ENCODE data around the gene TNS3. TPM values are rescaled to one million over a fixed set of nuclear protein-coding genes. Genes with fewer than 3 reads are reported as not detected.

Gene TNS3
- total RNA-seq, 1 donor from 2014 or later = 452 TPM

- peaks cover 51% of the 10 kb centered on the region for H3K4me1 Mint-ChIP-seq
- H3K27ac Mint-ChIP-seq = peak overlapping the region; percentile 95
- no peak overlapping the region for H3K4me3 Mint-ChIP-seq
These were observed 19.4 kb upstream of the TNS3 start for GRCh38 chr7:47601119-47601880.

DNA sequence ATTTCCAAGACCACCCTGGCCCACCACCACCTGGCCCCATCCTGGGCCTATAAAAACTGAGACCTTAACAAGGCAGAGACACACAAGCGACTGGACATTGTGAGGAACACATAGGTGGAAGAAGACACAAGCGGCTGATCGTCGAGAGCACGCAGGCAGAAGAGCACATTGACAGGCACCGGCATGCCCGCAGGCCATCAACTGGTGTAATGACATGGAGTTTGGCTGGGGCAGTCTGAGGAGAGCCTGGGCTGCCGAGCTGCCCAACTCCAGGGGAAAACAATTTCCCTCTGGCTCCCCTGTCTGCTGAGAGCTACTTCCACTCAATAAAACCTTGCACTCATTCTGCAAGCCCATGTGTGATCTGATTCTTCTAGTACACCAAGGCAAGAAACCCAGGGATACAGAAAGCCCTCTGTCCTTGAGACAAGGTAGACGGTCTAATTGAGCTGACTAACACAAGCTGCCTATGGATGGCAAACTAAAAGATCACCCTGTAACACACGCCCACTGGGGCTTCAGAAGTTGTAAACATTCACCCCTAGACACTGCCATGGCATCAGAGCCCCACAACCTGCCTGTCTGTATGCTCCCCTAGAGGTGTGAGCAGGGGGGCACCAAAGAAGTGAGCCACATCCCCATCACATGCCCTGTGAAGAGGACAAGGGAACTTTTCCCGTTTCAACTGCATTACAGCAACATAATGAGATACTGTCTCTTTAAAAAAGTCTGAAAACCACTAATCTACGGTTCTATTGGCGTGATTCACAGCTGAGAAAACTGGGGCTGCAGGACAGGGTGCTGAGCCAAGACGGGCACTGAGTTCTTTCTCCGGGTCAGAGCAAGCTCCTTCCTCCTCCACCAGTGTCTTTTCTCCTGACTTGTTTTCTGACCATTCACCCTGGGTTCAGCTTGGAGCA is 18.5 kb upstream of the TNS3 start:
- H3K4me1 Mint-ChIP-seq = peaks cover 46% of the 10 kb centered on the region
- DNase-seq (ENCODE audit: low spot score in 2 of 2, unreplicated experiment in 2 of 2) = no peak
- peak overlapping the region; percentile 95 for H3K27ac Mint-ChIP-seq
- no peaks in the 10 kb centered on the region for H3K27me3 Mint-ChIP-seq (ENCODE audit: low read depth)
- TF ChIP-seq, protein P1, sequence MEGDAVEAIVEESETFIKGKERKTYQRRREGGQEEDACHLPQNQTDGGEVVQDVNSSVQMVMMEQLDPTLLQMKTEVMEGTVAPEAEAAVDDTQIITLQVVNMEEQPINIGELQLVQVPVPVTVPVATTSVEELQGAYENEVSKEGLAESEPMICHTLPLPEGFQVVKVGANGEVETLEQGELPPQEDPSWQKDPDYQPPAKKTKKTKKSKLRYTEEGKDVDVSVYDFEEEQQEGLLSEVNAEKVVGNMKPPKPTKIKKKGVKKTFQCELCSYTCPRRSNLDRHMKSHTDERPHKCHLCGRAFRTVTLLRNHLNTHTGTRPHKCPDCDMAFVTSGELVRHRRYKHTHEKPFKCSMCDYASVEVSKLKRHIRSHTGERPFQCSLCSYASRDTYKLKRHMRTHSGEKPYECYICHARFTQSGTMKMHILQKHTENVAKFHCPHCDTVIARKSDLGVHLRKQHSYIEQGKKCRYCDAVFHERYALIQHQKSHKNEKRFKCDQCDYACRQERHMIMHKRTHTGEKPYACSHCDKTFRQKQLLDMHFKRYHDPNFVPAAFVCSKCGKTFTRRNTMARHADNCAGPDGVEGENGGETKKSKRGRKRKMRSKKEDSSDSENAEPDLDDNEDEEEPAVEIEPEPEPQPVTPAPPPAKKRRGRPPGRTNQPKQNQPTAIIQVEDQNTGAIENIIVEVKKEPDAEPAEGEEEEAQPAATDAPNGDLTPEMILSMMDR (IDR thresholded peaks at IDR 0.05; ENCODE audit: unreplicated experiment) = no peak
- H3K4me3 Mint-ChIP-seq = no peak overlapping the region
- H3K36me3 Mint-ChIP-seq = peaks cover 11% of the 10 kb centered on the region
- H3K9me3 Mint-ChIP-seq = peaks cover 16% of the 10 kb centered on the region

More at GRCh38 chr7:47601119-47601880, 19.4 kb upstream of the TNS3 start:
- no peak for DNase-seq (ENCODE audit: low spot score in 2 of 2, unreplicated experiment in 2 of 2)
- TF ChIP-seq, protein P1 (IDR thresholded peaks at IDR 0.05; ENCODE audit: unreplicated experiment) = no peak
- peaks cover 16% of the 10 kb centered on the region for H3K9me3 Mint-ChIP-seq
- H3K36me3 Mint-ChIP-seq = peaks cover 10% of the 10 kb centered on the region
- no peaks in the 10 kb centered on the region for H3K27me3 Mint-ChIP-seq (ENCODE audit: low read depth)

DNA sequence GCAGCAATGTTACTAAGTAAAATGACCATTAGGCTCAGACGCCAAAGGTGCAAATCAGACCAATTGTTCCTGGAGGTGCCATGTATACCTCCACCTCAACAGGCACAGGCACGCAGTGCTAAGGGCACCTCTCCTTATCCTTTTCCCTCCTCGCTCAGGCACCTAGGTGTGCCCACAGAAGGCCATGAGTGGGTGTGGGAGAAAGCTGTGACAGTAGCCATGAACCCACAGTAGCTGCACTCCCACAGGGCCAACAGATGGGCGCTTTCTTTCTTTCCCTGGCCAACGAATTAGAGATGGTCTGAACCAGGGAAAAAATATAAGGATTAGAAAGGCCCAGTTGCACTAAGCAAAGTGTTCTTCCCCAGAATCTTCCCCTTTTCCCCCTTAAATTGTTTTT is 15.5 kb upstream of the TNS3 start:
- H3K36me3 Mint-ChIP-seq = peaks cover 12% of the 10 kb centered on the region
- no peak overlapping the region for H3K4me3 Mint-ChIP-seq
- no peak overlapping the region for H3K27ac Mint-ChIP-seq

DNA sequence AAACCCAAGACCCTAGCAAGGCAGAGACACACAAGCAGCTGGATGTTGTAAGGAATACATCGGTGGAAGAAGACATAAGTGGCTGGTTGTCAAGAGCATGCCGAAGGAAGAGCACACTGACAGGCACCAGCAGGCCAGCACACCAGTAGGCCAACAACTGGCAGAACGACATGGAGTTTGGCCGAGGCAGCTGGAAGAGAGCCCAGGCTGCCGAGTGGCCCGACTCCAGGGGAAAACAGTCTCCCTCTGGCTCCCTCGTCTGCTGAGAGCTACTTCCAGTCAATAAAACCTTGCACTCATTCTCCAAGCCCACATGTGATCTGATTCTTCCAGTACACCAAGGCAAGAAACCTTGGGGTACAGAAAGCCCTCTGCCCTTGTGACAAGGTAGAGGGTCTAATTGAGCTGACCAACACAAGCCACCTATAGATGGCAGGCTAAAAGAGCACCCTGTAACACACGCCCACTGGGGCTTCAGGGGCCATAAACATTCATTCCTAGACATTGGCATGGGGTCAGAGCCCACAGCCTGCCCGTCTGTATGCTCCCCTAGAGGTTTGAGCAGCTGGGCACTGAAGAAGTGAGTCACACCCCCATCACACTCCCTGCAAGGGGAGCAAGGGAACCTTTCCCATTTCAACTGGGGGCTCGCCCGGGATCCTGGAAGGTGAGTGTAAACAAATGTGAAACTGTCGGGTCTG is 14.7 kb upstream of the TNS3 start:
- Mint-ChIP-seq H3K27me3 (ENCODE audit: low read depth) (no peaks in the 10 kb centered on the region), H3K27ac (no peak overlapping the region), H3K9me3 (peaks cover 16% of the 10 kb centered on the region), H3K36me3 (peaks cover 12% of the 10 kb centered on the region), H3K4me3 (no peak overlapping the region), H3K4me1 (peaks cover 34% of the 10 kb centered on the region)
- TF ChIP-seq, protein P1 (IDR thresholded peaks at IDR 0.05; ENCODE audit: unreplicated experiment) = no peak
- DNase-seq (ENCODE audit: low spot score in 2 of 2, unreplicated experiment in 2 of 2) = no peak

More for the DNA sequence above, 15.5 kb upstream of the TNS3 start:
- no peak for DNase-seq (ENCODE audit: low spot score in 2 of 2, unreplicated experiment in 2 of 2)
- peaks cover 16% of the 10 kb centered on the region for H3K9me3 Mint-ChIP-seq
- H3K27me3 Mint-ChIP-seq (ENCODE audit: low read depth) = no peaks in the 10 kb centered on the region
- TF ChIP-seq, protein P1 (IDR thresholded peaks at IDR 0.05; ENCODE audit: unreplicated experiment) = no peak
- peaks cover 34% of the 10 kb centered on the region for H3K4me1 Mint-ChIP-seq

DNA sequence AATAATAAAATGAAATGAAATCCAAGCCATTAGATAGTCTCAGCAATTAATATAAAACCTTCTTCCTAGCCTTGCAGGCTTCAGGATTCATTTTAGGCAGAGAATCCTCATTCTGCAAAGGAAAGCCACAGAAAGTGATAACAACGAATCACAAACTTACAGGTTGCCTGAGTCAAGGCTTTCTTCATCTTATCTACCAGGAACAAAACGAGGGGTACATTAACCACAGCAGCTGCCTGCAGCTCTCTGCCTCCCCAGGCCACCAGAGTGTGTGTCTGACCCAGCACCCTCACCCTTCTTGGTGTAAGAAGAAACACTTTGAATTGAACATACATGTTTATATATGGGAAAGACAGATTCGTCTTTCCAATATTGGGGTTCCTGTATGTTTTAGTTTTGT is 12.5 kb upstream of the TNS3 start:
- Mint-ChIP-seq H3K36me3 (peaks cover 12% of the 10 kb centered on the region), H3K4me1 (peaks cover 32% of the 10 kb centered on the region), H3K4me3 (no peak overlapping the region), H3K9me3 (peaks cover 16% of the 10 kb centered on the region), H3K27ac (peak overlapping the region; percentile 39), H3K27me3 (ENCODE audit: low read depth) (no peaks in the 10 kb centered on the region)
- no peak for DNase-seq (ENCODE audit: low spot score in 2 of 2, unreplicated experiment in 2 of 2)
- TF ChIP-seq, protein P1 (IDR thresholded peaks at IDR 0.05; ENCODE audit: unreplicated experiment) = no peak

Measured in mesothelial cell of epicardium (in vitro differentiated cells).